GM12878 (cell line): ENCODE measurements around the gene ITGA5. TPM values are rescaled to one million over a fixed set of nuclear protein-coding genes. Genes with fewer than 3 reads are reported as not detected.

ENCODE experiments used
- ATAC-seq: fragments of 200-7000 bp; cut with Tn5 transposase; 3 replicates; pipeline ENCODE4 v1.9.1; 2020; ENCODE audit warnings: mild to moderate bottlenecking, moderate library complexity
- BruUV-seq: library from RNA; stranded (reverse); fragments of 400-500 nt; replicated peaks from 2 replicates; lab custom pipeline; 2021; lab: Mats Ljungman, UMichigan
- CTCF ChIA-PET: fragments of 300-600 bp; sonication (Branson Sonifier 250); formaldehyde crosslinking; extraction: SDS; loops from one replicate; lab custom pipeline; 2021; ENCODE audit warnings: inconsistent platforms; lab: Yijun Ruan, JAX
- POLR2A ChIA-PET: fragments of 350-600 bp; formaldehyde crosslinking; extraction: SDS; loops from one replicate; lab custom pipeline; 2021; ENCODE audit warnings: inconsistent platforms; lab: Charles Lee
- RAD21 ChIA-PET: fragments of 300-600 bp; sonication (Branson Sonifier 250); formaldehyde crosslinking; loops from one replicate; lab custom pipeline; 2023; ENCODE audit warnings: antibody characterized with exemption; ENCODE audit not compliant: unreplicated experiment; lab: Charles Lee
- SMC1A ChIA-PET: fragments of 300-600 bp; sonication (Branson Sonifier 250); formaldehyde crosslinking; loops from one replicate; lab custom pipeline; 2023; ENCODE audit not compliant: unreplicated experiment, uncharacterized antibody; lab: Charles Lee
- DNase-seq: peaks from one replicate; pipeline ENCODE4 v3.0.0-alpha.2; 2011; ENCODE audit warnings: low read depth, low spot score
- FAIRE-seq: peaks from 3 replicates; lab custom pipeline; 2011; peaks lifted over from hg19 to GRCh38; lab: Jason Lieb, UNC
- H2AFZ ChIP-seq: 2 replicates; pipeline ENCODE4 v1.6.0; 2011; ENCODE audit warnings: low read depth, low read length, control low read depth; ENCODE audit not compliant: control insufficient read depth
- H3K27ac ChIP-seq: 2 replicates; pipeline ENCODE4 v1.5.1; 2011; ENCODE audit warnings: control low read depth; ENCODE audit not compliant: control insufficient read depth, insufficient read depth
- H3K27me3 ChIP-seq, 2 experiments: replicated peaks in 1 of 2; 2 replicates each; pipeline versions ENCODE4 v1.6.0 to v1.6.1; 2011; ENCODE audit warnings: low read length in 1 of 2; ENCODE audit not compliant: control insufficient read depth in 2 of 2, insufficient read depth in 2 of 2
- H3K36me3 ChIP-seq, 2 experiments: 2 replicates each; pipeline ENCODE4 v1.5.1; 2011; ENCODE audit warnings: low read length in 1 of 2; ENCODE audit not compliant: control insufficient read depth in 2 of 2, insufficient read depth in 2 of 2
- H3K4me1 ChIP-seq: 2 replicates; pipeline ENCODE4 v1.6.1; 2011; ENCODE audit warnings: mild to moderate bottlenecking, low read length, moderate library complexity, mixed read lengths; ENCODE audit not compliant: control insufficient read depth, insufficient read depth
- H3K4me2 ChIP-seq: 2 replicates; pipeline ENCODE4 v1.6.0; 2011; ENCODE audit warnings: control low read depth; ENCODE audit not compliant: control insufficient read depth, insufficient read depth
- H3K4me3 ChIP-seq: fragments of 200-600 bp; sonication (generic); 2 replicates; pipeline ENCODE4 v1.5.1; 2016
- H3K79me2 ChIP-seq: 2 replicates; pipeline ENCODE4 v1.6.0; 2011; ENCODE audit warnings: low read length; ENCODE audit not compliant: control insufficient read depth, insufficient read depth
- H3K9ac ChIP-seq: 2 replicates; pipeline ENCODE4 v1.8.0; 2011; ENCODE audit warnings: low read length, control low read depth, mixed read lengths; ENCODE audit not compliant: control insufficient read depth, insufficient read depth
- H3K9me3 ChIP-seq: replicated peaks from 3 replicates; pipeline ENCODE4 v1.5.1; 2011; ENCODE audit warnings: mild to moderate bottlenecking, low read length; ENCODE audit not compliant: control insufficient read depth, insufficient read depth
- H4K20me1 ChIP-seq: 2 replicates; pipeline ENCODE4 v1.6.0; 2011; ENCODE audit not compliant: control insufficient read depth, insufficient read depth
- CBX3 ChIP-seq: fragments of 200-600 bp; sonication (generic); IDR thresholded peaks from 2 replicates; pipeline ENCODE4 v1.6.1; 2016; ENCODE audit warnings: low read depth, borderline replicate concordance
- CHD4 ChIP-seq: fragments of 200-600 bp; sonication (generic); IDR thresholded peaks from 2 replicates; pipeline ENCODE4 v1.6.1; 2016; ENCODE audit warnings: mild to moderate bottlenecking
- CREB1 ChIP-seq: IDR thresholded peaks from 2 replicates; pipeline ENCODE4 v1.6.1; 2012; ENCODE audit warnings: low read depth, mild to moderate bottlenecking, inconsistent platforms
- EZH2 ChIP-seq: IDR thresholded peaks from 2 replicates; pipeline ENCODE4 v1.6.1; 2012; ENCODE audit warnings: low read depth, mild to moderate bottlenecking, control low read depth, inconsistent platforms, low read length, borderline replicate concordance; ENCODE audit not compliant: control insufficient read depth
- IRF4 ChIP-seq: IDR thresholded peaks from 2 replicates; pipeline ENCODE4 v1.6.1; 2011; ENCODE audit warnings: low read depth, low read length
- KLF5 ChIP-seq: fragments of 450-650 bp; IDR thresholded peaks from 2 replicates; pipeline ENCODE4 v1.6.1; 2014; ENCODE audit warnings: mild to moderate bottlenecking; ENCODE audit not compliant: partially characterized antibody
- PAX8 ChIP-seq: fragments of 450-650 bp; IDR thresholded peaks from 2 replicates; pipeline ENCODE4 v1.6.1; 2017; ENCODE audit warnings: mild to moderate bottlenecking, moderate library complexity
- TCF3 ChIP-seq: IDR thresholded peaks from 2 replicates; pipeline ENCODE4 v1.6.1; 2012; ENCODE audit warnings: low read depth, mild to moderate bottlenecking, low read length, borderline replicate concordance; ENCODE audit not compliant: insufficient read depth
- WGBS: methylation state at CpG from one replicate; pipeline ENCODE4 v1.1.6; 2016; ENCODE audit warnings: low lambda C conversion rate; ENCODE audit not compliant: insufficient replicate concordance, insufficient coverage; ENCODE audit errors: missing lambda C conversion rate; 5-methylcytosine and 5-hydroxymethylcytosine counted together
- in situ Hi-C: fragments of 300-500 bp; cut with MboI; formaldehyde crosslinking; loops from 9 replicates; pipeline ENCODE4 v1.14.3; 2018; ENCODE audit warnings: mixed read lengths
- intact Hi-C: fragments of 100-400 bp; cut with micrococcal nuclease; formaldehyde crosslinking; loops from one replicate; pipeline ENCODE4 v1.14.2; 2022; ENCODE audit not compliant: unreplicated experiment
- polyA plus RNA-seq, 11 experiments: library from polyadenylated mRNA; depleted of rRNA in 4 of 11; unstranded in 6 of 11; stranded (reverse) in 5 of 11; fragments of >200 nt; fragmentation: Nextera tagmentation in 4 of 11; fragmentation: Illumina TruSeq in 1 of 11; extraction: Ambion mirVana in 4 of 11; extraction: Trizol in 1 of 11; gene quantifications; 1 replicate in 1 of 11; 2 replicates in 10 of 11; pipeline versions ENCODE4 v1.2.1 to v1.2.3, GENCODE V29; 2011 to 2016; ENCODE audit warnings: inconsistent platforms in 2 of 11, missing spikeins in 2 of 11, low read depth in 1 of 11
- total RNA-seq, 4 experiments: library from RNA; depleted of rRNA in 3 of 4; stranded (reverse); fragments of >200 nt in 3 of 4; fragmentation: Illumina TruSeq in 1 of 4; extraction: Trizol in 1 of 4; gene quantifications; 2 replicates each; pipeline versions ENCODE4 v1.2.1 to v1.2.3, GENCODE V29; 2013 to 2021

ITGA5 gene
- total and polyA plus RNA-seq, 10 of the 15 experiments (the other 5 are each of a cell fraction or from before 2014, with no cell fraction given) = 0.15 to 22.5 (median 0.61) TPM

- no TSS peak for BruUV-seq
- no peaks in the 10 kb centered on the region for H3K79me2 ChIP-seq
Observed at GRCh38 chr12:54383041-54383609, 35.9 kb downstream of the ITGA5 start.

GRCh38 chr12:54381136-54381535, 37.9 kb downstream of the ITGA5 start:
- Histone ChIP-seq H3K9ac (no peak overlapping the region), H3K9me3 (no peaks in the 10 kb centered on the region), H3K4me1 (peaks cover 14% of the 10 kb centered on the region), H2AFZ (no peak overlapping the region), H3K27me3 (no peaks in the 10 kb centered on the region), H3K4me3 (no peak overlapping the region), H3K27ac (no peak overlapping the region), H3K36me3 (no peaks in the 10 kb centered on the region), H3K79me2 (no peaks in the 10 kb centered on the region), H3K4me2 (no peak overlapping the region), H4K20me1 (no peaks in the 10 kb centered on the region)
- intact Hi-C loops = no loop called here
- SMC1A ChIA-PET = interaction anchor here (1.0 to 4.1 kb wide), 8 partner anchors 12 to 89 kb away, joined by 3 to 17 read pairs (median 4); partner anchors contain the start of genes COPZ1 and ITGA5
- FAIRE-seq (no peak), ATAC-seq (no peak), DNase-seq (no peak)
- 57% methylated on average over 4 of the region's 4 CpGs for WGBS
- in situ Hi-C loops = no loop called here
- RAD21 ChIA-PET = interaction anchor here (0.7 to 2.5 kb wide), 7 partner anchors 12 to 165 kb away, joined by 3 to 16 read pairs (median 5); partner anchors contain the start of gene COPZ1
- no peak for TF ChIP-seq CHD4
- TF ChIP-seq CBX3 = no peak
- TF ChIP-seq IRF4 = no peak
- no peak for TF ChIP-seq PAX8
- BruUV-seq = no TSS peak
- POLR2A ChIA-PET = interaction anchor here (0.7 to 0.9 kb wide), 2 partner anchors 8 to 107 kb away, joined by 3 to 4 read pairs; no protein-coding TSS in a partner anchor
- CTCF ChIA-PET = interaction anchor here (0.6 to 6.4 kb wide), 31 partner anchors 9 to 365 kb away, joined by 3 to 66 read pairs (median 7); partner anchors contain the start of genes CBX5, COPZ1 and NCKAP1L

More at GRCh38 chr12:54383041-54383609, 35.9 kb downstream of the ITGA5 start:
- DNase-seq (no peak), FAIRE-seq (no peak), ATAC-seq (no peak)
- 96% methylated on average over 3 of the region's 3 CpGs for WGBS
- H3K9me3 ChIP-seq = no peaks in the 10 kb centered on the region
- H3K27ac ChIP-seq = no peak overlapping the region
- peaks cover 14% of the 10 kb centered on the region for H3K4me1 ChIP-seq
- ChIA-PET CTCF (interaction anchor here (1.0 to 6.4 kb wide), 10 partner anchors 9 to 115 kb away, joined by 3 to 66 read pairs (median 5); partner anchors contain the start of gene NCKAP1L), RAD21 (no interaction called here), POLR2A (no interaction called here), SMC1A (interaction anchor here (0.7 to 0.8 kb wide), 2 partner anchors 55 to 163 kb away, joined by 3 read pairs; no protein-coding TSS in a partner anchor)
- no peaks in the 10 kb centered on the region for H3K36me3 ChIP-seq
- H2AFZ ChIP-seq = no peak overlapping the region
- no peak overlapping the region for H3K4me3 ChIP-seq
- H3K9ac ChIP-seq = no peak overlapping the region
- TF ChIP-seq EZH2 (no peak), TCF3 (no peak), KLF5 (no peak), CREB1 (no peak)
- no peak overlapping the region for H3K4me2 ChIP-seq
- H4K20me1 ChIP-seq = no peaks in the 10 kb centered on the region
- H3K27me3 ChIP-seq = no peaks in the 10 kb centered on the region
- intact Hi-C loops (no loop called here), in situ Hi-C loops (no loop called here)
